GM12878 (cell line): ENCODE data around the gene MTTP. TPM values are rescaled to one million over a fixed set of nuclear protein-coding genes. Genes with fewer than 3 reads are reported as not detected.

Experiments used
- ATAC-seq: fragments of 200-7000 bp; cut with Tn5 transposase; 3 replicates; pipeline ENCODE4 v1.9.1; 2020; ENCODE audit warnings: mild to moderate bottlenecking, moderate library complexity
- BruUV-seq: library from RNA; stranded (reverse); fragments of 400-500 nt; replicated peaks from 2 replicates; lab custom pipeline; 2021; lab: Mats Ljungman, UMichigan
- CTCF ChIA-PET: fragments of 300-600 bp; sonication (Branson Sonifier 250); formaldehyde crosslinking; extraction: SDS; loops from one replicate; lab custom pipeline; 2021; ENCODE audit warnings: inconsistent platforms; lab: Yijun Ruan, JAX
- POLR2A ChIA-PET: fragments of 350-600 bp; formaldehyde crosslinking; extraction: SDS; loops from one replicate; lab custom pipeline; 2021; ENCODE audit warnings: inconsistent platforms; lab: Charles Lee
- RAD21 ChIA-PET: fragments of 300-600 bp; sonication (Branson Sonifier 250); formaldehyde crosslinking; loops from one replicate; lab custom pipeline; 2023; ENCODE audit warnings: antibody characterized with exemption; ENCODE audit not compliant: unreplicated experiment; lab: Charles Lee
- SMC1A ChIA-PET: fragments of 300-600 bp; sonication (Branson Sonifier 250); formaldehyde crosslinking; loops from one replicate; lab custom pipeline; 2023; ENCODE audit not compliant: unreplicated experiment, uncharacterized antibody; lab: Charles Lee
- DNase-seq: peaks from one replicate; pipeline ENCODE4 v3.0.0-alpha.2; 2011; ENCODE audit warnings: low read depth, low spot score
- FAIRE-seq: peaks from 3 replicates; lab custom pipeline; 2011; peaks lifted over from hg19 to GRCh38; lab: Jason Lieb, UNC
- H2AFZ ChIP-seq: 2 replicates; pipeline ENCODE4 v1.6.0; 2011; ENCODE audit warnings: low read depth, low read length, control low read depth; ENCODE audit not compliant: control insufficient read depth
- H3K27ac ChIP-seq: 2 replicates; pipeline ENCODE4 v1.5.1; 2011; ENCODE audit warnings: control low read depth; ENCODE audit not compliant: control insufficient read depth, insufficient read depth
- H3K27me3 ChIP-seq, 2 experiments: replicated peaks in 1 of 2; 2 replicates each; pipeline versions ENCODE4 v1.6.0 to v1.6.1; 2011; ENCODE audit warnings: low read length in 1 of 2; ENCODE audit not compliant: control insufficient read depth in 2 of 2, insufficient read depth in 2 of 2
- H3K36me3 ChIP-seq, 2 experiments: 2 replicates each; pipeline ENCODE4 v1.5.1; 2011; ENCODE audit warnings: low read length in 1 of 2; ENCODE audit not compliant: control insufficient read depth in 2 of 2, insufficient read depth in 2 of 2
- H3K4me1 ChIP-seq: 2 replicates; pipeline ENCODE4 v1.6.1; 2011; ENCODE audit warnings: mild to moderate bottlenecking, low read length, moderate library complexity, mixed read lengths; ENCODE audit not compliant: control insufficient read depth, insufficient read depth
- H3K4me2 ChIP-seq: 2 replicates; pipeline ENCODE4 v1.6.0; 2011; ENCODE audit warnings: control low read depth; ENCODE audit not compliant: control insufficient read depth, insufficient read depth
- H3K4me3 ChIP-seq: fragments of 200-600 bp; sonication (generic); 2 replicates; pipeline ENCODE4 v1.5.1; 2016
- H3K79me2 ChIP-seq: 2 replicates; pipeline ENCODE4 v1.6.0; 2011; ENCODE audit warnings: low read length; ENCODE audit not compliant: control insufficient read depth, insufficient read depth
- H3K9ac ChIP-seq: 2 replicates; pipeline ENCODE4 v1.8.0; 2011; ENCODE audit warnings: low read length, control low read depth, mixed read lengths; ENCODE audit not compliant: control insufficient read depth, insufficient read depth
- H3K9me3 ChIP-seq: replicated peaks from 3 replicates; pipeline ENCODE4 v1.5.1; 2011; ENCODE audit warnings: mild to moderate bottlenecking, low read length; ENCODE audit not compliant: control insufficient read depth, insufficient read depth
- H4K20me1 ChIP-seq: 2 replicates; pipeline ENCODE4 v1.6.0; 2011; ENCODE audit not compliant: control insufficient read depth, insufficient read depth
- CHD2 ChIP-seq: IDR thresholded peaks from 2 replicates; pipeline ENCODE4 v1.6.1; 2011; ENCODE audit warnings: low read depth, low read length, improper control_type of control experiment, borderline replicate concordance
- HDAC2 ChIP-seq: fragments of 200-600 bp; sonication (generic); IDR thresholded peaks from 2 replicates; pipeline ENCODE4 v1.6.1; 2017
- MAX ChIP-seq: IDR thresholded peaks from 2 replicates; pipeline ENCODE4 v1.6.1; 2012; ENCODE audit warnings: low read depth, low read length, improper control_type of control experiment
- NFIC ChIP-seq: IDR thresholded peaks from 2 replicates; pipeline ENCODE4 v1.6.1; 2012; ENCODE audit warnings: low read depth, mild to moderate bottlenecking, inconsistent platforms, low read length, moderate library complexity
- NFYA ChIP-seq: IDR thresholded peaks from 2 replicates; pipeline ENCODE4 v1.6.1; 2011; ENCODE audit warnings: low read depth, mild to moderate bottlenecking, low read length, improper control_type of control experiment, borderline replicate concordance
- RUNX3 ChIP-seq: IDR thresholded peaks from 2 replicates; pipeline ENCODE4 v1.6.1; 2012; ENCODE audit warnings: low read length, inconsistent platforms
- TAF1 ChIP-seq: IDR thresholded peaks from 2 replicates; pipeline ENCODE4 v1.6.1; 2011; ENCODE audit warnings: mild to moderate bottlenecking, low read depth, low read length, borderline replicate concordance
- ZBTB33 ChIP-seq: fragments of 450-650 bp; IDR thresholded peaks from 2 replicates; pipeline ENCODE4 v1.6.1; 2017; ENCODE audit warnings: mild to moderate bottlenecking
- ZNF24 ChIP-seq: fragments of 450-650 bp; IDR thresholded peaks from 2 replicates; pipeline ENCODE4 v1.6.1; 2017; ENCODE audit warnings: antibody characterized with exemption, mild to moderate bottlenecking
- ZNF274 ChIP-seq: IDR thresholded peaks from one replicate; pipeline ENCODE4 v1.8.0; 2011; ENCODE audit not compliant: insufficient read length, insufficient read depth
- ZNF687 ChIP-seq: fragments of 450-650 bp; IDR thresholded peaks from 2 replicates; pipeline ENCODE4 v1.6.1; 2017; ENCODE audit warnings: mild to moderate bottlenecking, moderate library complexity
- WGBS: methylation state at CpG from one replicate; pipeline ENCODE4 v1.1.6; 2016; ENCODE audit warnings: low lambda C conversion rate; ENCODE audit not compliant: insufficient replicate concordance, insufficient coverage; ENCODE audit errors: missing lambda C conversion rate; 5-methylcytosine and 5-hydroxymethylcytosine counted together
- in situ Hi-C: fragments of 300-500 bp; cut with MboI; formaldehyde crosslinking; loops from 9 replicates; pipeline ENCODE4 v1.14.3; 2018; ENCODE audit warnings: mixed read lengths
- intact Hi-C: fragments of 100-400 bp; cut with micrococcal nuclease; formaldehyde crosslinking; loops from one replicate; pipeline ENCODE4 v1.14.2; 2022; ENCODE audit not compliant: unreplicated experiment
- polyA plus RNA-seq, 11 experiments: library from polyadenylated mRNA; depleted of rRNA in 4 of 11; unstranded in 6 of 11; stranded (reverse) in 5 of 11; fragments of >200 nt; fragmentation: Nextera tagmentation in 4 of 11; fragmentation: Illumina TruSeq in 1 of 11; extraction: Ambion mirVana in 4 of 11; extraction: Trizol in 1 of 11; gene quantifications; 1 replicate in 1 of 11; 2 replicates in 10 of 11; pipeline versions ENCODE4 v1.2.1 to v1.2.3, GENCODE V29; 2011 to 2016; ENCODE audit warnings: inconsistent platforms in 2 of 11, missing spikeins in 2 of 11, low read depth in 1 of 11
- total RNA-seq, 4 experiments: library from RNA; depleted of rRNA in 3 of 4; stranded (reverse); fragments of >200 nt in 3 of 4; fragmentation: Illumina TruSeq in 1 of 4; extraction: Trizol in 1 of 4; gene quantifications; 2 replicates each; pipeline versions ENCODE4 v1.2.1 to v1.2.3, GENCODE V29; 2013 to 2021

Gene MTTP
- total and polyA plus RNA-seq, 10 of the 15 experiments (the other 5 are each of a cell fraction or from before 2014, with no cell fraction given): 0.08 to 2.2 (median 0.21) TPM; not detected in 1

- TF ChIP-seq ZNF687 (no peak), RUNX3 (no peak), TAF1 (no peak), CHD2 (no peak), MAX (no peak)
- TF ChIP-seq, all 136 proteins: peak for 0
Observed at GRCh38 chr4:99617374-99617773, 42.8 kb downstream of the MTTP start (continued).

GRCh38 chr4:99622341-99622740, 47.7 kb downstream of the MTTP start:
- SMC1A ChIA-PET: interaction anchor here (1.0 kb wide), 1 partner anchor 9 kb away, joined by 3 read pairs; no protein-coding TSS in a partner anchor
- no peak for DNase-seq
- Histone ChIP-seq H3K27me3 (no peaks in the 10 kb centered on the region), H3K36me3 (no peaks in the 10 kb centered on the region), H3K79me2 (no peaks in the 10 kb centered on the region), H2AFZ (no peak overlapping the region), H3K4me3 (no peak overlapping the region), H3K27ac (no peak overlapping the region), H3K9me3 (no peaks in the 10 kb centered on the region), H3K4me2 (no peak overlapping the region), H3K4me1 (no peaks in the 10 kb centered on the region), H3K9ac (no peak overlapping the region), H4K20me1 (no peaks in the 10 kb centered on the region)
- intact Hi-C loops (no loop called here), in situ Hi-C loops (no loop called here)
- no peak for ATAC-seq
- RAD21 ChIA-PET: no interaction called here
- WGBS: 0% methylated on average over 1 of the region's 1 CpG
- BruUV-seq: no TSS peak
- no peak for FAIRE-seq
- POLR2A ChIA-PET: no interaction called here
- CTCF ChIA-PET: interaction anchor here (0.9 to 1.6 kb wide), 2 partner anchors 20 to 187 kb away, joined by 3 read pairs; no protein-coding TSS in a partner anchor
- TF ChIP-seq ZNF274 (no peak), NFIC (no peak), ZBTB33 (no peak), NFYA (no peak), ZNF24 (no peak), ZNF687 (no peak), HDAC2 (no peak)
